Germinal center (tissue), 1 donor: Measurements from ENCODE around the gene DTNBP1.

Experiments used
- DNase-seq: peaks from one replicate; pipeline ENCODE4 v3.0.0; 2012; ENCODE audit warnings: mixed read lengths, low spot score

DTNBP1 gene

GRCh38 chr6:15623276-15624116, 39.3 kb downstream of the DTNBP1 start:
- DNase-seq: peak; percentile 7

- no peak for DNase-seq
Observed at GRCh38 chr6:15622045-15622740, 40.6 kb downstream of the DTNBP1 start.

GRCh38 chr6:15621203-15622044, 41.4 kb downstream of the DTNBP1 start:
- DNase-seq: no peak

GRCh38 chr6:15620611-15621010, 42.2 kb downstream of the DTNBP1 start:
- DNase-seq: no peak

GRCh38 chr6:15619330-15619729, 43.5 kb downstream of the DTNBP1 start:
- DNase-seq: no peak

- no peak for DNase-seq
Observed at GRCh38 chr6:15618685-15619084, 44.1 kb downstream of the DTNBP1 start.

- DNase-seq: no peak
Observed at GRCh38 chr6:15616261-15616660, 46.6 kb downstream of the DTNBP1 start.

- no peak for DNase-seq
Observed at GRCh38 chr6:15615802-15616201, 47.0 kb downstream of the DTNBP1 start.

- DNase-seq: no peak
Observed at GRCh38 chr6:15614277-15614676, 48.6 kb downstream of the DTNBP1 start.

- DNase-seq: no peak
Observed at GRCh38 chr6:15608396-15608795, 54.4 kb downstream of the DTNBP1 start.

- DNase-seq: no peak
Observed at GRCh38 chr6:15607603-15608002, 55.2 kb downstream of the DTNBP1 start.

GRCh38 chr6:15606347-15606746, 56.5 kb downstream of the DTNBP1 start:
- no peak for DNase-seq

GRCh38 chr6:15604843-15605242, 58.0 kb downstream of the DTNBP1 start:
- no peak for DNase-seq

- DNase-seq: no peak
Observed at GRCh38 chr6:15602154-15602553, 60.7 kb downstream of the DTNBP1 start.

- DNase-seq: no peak
Observed at GRCh38 chr6:15598273-15598798, 64.5 kb downstream of the DTNBP1 start.

- DNase-seq: no peak
Observed at GRCh38 chr6:15596186-15596896, 66.5 kb downstream of the DTNBP1 start.

GRCh38 chr6:15595461-15596173, 67.2 kb downstream of the DTNBP1 start:
- no peak for DNase-seq

- DNase-seq: no peak
Observed at GRCh38 chr6:15594512-15595259, 68.1 kb downstream of the DTNBP1 start.

GRCh38 chr6:15593798-15594197, 69.0 kb downstream of the DTNBP1 start:
- DNase-seq: no peak

GRCh38 chr6:15592610-15593009, 70.2 kb downstream of the DTNBP1 start:
- no peak for DNase-seq
